ENCODE data around the gene HTR6. TPM values are rescaled to one million over a fixed set of nuclear protein-coding genes. Genes with fewer than 3 reads are reported as not detected.
A peak's percentile ranks its signal among the peaks of the same experiment; 100 is the strongest.

HTR6 gene
- total RNA-seq, 4 donors from 2014 or later, result not detected

DNA sequence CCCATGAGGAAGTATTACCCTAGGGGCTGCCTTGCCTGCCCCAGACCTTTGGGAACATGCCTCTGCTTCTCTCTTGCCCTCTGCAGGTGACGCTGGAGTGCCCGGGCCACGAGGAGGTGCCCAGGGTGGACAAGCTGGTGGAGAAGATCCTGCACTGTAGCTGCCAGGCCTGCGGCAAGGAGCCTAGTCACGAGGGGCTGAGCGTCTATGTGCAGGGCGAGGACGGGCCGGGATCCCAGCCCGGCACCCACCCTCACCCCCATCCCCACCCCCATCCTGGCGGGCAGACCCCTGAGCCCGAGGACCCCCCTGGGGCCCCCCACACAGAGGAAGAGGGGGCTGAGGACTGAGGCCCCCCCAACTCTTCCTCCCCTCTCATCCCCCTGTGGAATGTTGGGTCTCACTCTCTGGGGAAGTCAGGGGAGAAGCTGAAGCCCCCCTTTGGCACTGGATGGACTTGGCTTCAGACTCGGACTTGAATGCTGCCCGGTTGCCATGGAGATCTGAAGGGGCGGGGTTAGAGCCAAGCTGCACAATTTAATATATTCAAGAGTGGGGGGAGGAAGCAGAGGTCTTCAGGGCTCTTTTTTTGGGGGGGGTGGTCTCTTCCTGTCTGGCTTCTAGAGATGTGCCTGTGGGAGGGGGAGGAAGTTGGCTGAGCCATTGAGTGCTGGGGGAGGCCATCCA, 7.8 kb upstream of the HTR6 start:
- 53 to 76% methylated on average over 5 to 15 of the region's 15 CpGs for WGBS, 2 donors
- TF ChIP-seq EP300 (IDR thresholded peaks at IDR 0.05) (no peak), CTCF (IDR thresholded peaks at IDR 0.05) (no peak), POLR2A (IDR thresholded peaks at IDR 0.05) (no peak)
- H3K9me3 ChIP-seq, result no peaks in the 10 kb centered on the region
- no peak overlapping the region for H3K4me3 ChIP-seq
- no peak for DNase-seq (ENCODE audit: low spot score in 2 of 2)
- H3K4me1 ChIP-seq, result peaks cover 0 to 28% (median 2%) of the 10 kb centered on the region in 4 donors
- no peak overlapping the region for H3K27ac ChIP-seq
- H3K27me3 ChIP-seq, result no peaks in the 10 kb centered on the region
- H3K36me3 ChIP-seq, result peaks cover 0 to 32% (median 0%) of the 10 kb centered on the region in 3 donors

- TF ChIP-seq CTCF (IDR thresholded peaks at IDR 0.05) (no peak), POLR2A (IDR thresholded peaks at IDR 0.05) (no peak), EP300 (IDR thresholded peaks at IDR 0.05) (no peak)
- no peak for DNase-seq (ENCODE audit: low spot score in 2 of 2)
- Histone ChIP-seq H3K27ac (no peak overlapping the region), H3K9me3 (no peaks in the 10 kb centered on the region), H3K4me1 (peaks cover 0 to 22% (median 2%) of the 10 kb centered on the region in 4 donors), H3K4me3 (no peak overlapping the region), H3K27me3 (peaks cover 0 to under 1% of the 10 kb centered on the region in 2 donors), H3K36me3 (peaks cover 0 to 32% (median 0%) of the 10 kb centered on the region in 3 donors)
- 86 to 88% methylated on average over 10 of the region's 10 CpGs for WGBS, 2 donors
These were observed 7.2 kb upstream of the HTR6 start for GRCh38 chr1:19657511-19657910.

GRCh38 chr1:19658186-19658585, 6.5 kb upstream of the HTR6 start:
- no peak for TF ChIP-seq POLR2A (IDR thresholded peaks at IDR 0.05)
- TF ChIP-seq EP300 (IDR thresholded peaks at IDR 0.05), result no peak
- TF ChIP-seq CTCF (IDR thresholded peaks at IDR 0.05), result no peak
- 83 to 93% methylated on average over 13 of the region's 13 CpGs for WGBS, 2 donors
- Histone ChIP-seq H3K27ac (no peak overlapping the region), H3K9me3 (no peaks in the 10 kb centered on the region), H3K4me1 (peaks cover 0 to 22% (median 2%) of the 10 kb centered on the region in 4 donors), H3K4me3 (no peak overlapping the region), H3K27me3 (peaks cover 0 to 7% of the 10 kb centered on the region in 2 donors), H3K36me3 (peaks cover 0 to 32% (median 0%) of the 10 kb centered on the region in 3 donors)
- DNase-seq (ENCODE audit: low spot score in 2 of 2), result no peak

- Histone ChIP-seq H3K9me3 (no peaks in the 10 kb centered on the region), H3K36me3 (peaks cover 0 to 13% (median 0%) of the 10 kb centered on the region in 3 donors), H3K4me3 (no peak overlapping the region), H3K27me3 (peaks cover 0 to 39% of the 10 kb centered on the region in 2 donors), H3K4me1 (peaks cover 0 to 23% (median 4%) of the 10 kb centered on the region in 4 donors), H3K27ac (no peak overlapping the region)
- peak in 1 of 2 donors; percentile 66 for DNase-seq (ENCODE audit: low spot score in 2 of 2)
- TF ChIP-seq CTCF (IDR thresholded peaks at IDR 0.05), result peak; percentile 57 to 75 (median 59)
- no peak for TF ChIP-seq POLR2A (IDR thresholded peaks at IDR 0.05)
- WGBS, 2 donors, result 14 to 15% methylated on average over 9 of the region's 9 CpGs
These were observed 2.9 kb upstream of the HTR6 start for GRCh38 chr1:19661721-19662228.

DNA sequence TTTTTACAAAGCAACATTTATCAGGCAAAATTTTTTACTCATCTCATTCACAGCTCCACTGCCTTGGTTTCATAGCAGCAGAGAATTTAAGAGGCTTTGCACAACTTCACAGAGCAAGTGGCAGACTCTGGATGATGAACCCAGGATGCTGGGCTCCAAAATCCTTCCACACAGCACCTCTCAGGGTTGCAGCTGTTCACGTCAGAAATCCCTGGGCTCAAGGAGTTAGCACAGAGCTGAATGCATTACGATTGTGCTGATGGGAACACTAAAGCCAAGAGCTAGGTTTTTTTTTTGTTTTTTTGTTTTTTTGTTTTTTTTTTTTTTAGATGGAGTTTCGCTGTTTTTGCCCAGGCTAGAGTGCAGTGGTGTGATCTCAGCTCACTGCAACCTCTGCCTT, 2.4 kb upstream of the HTR6 start:
- Histone ChIP-seq H3K36me3 (peaks cover 0 to 12% (median 0%) of the 10 kb centered on the region in 3 donors), H3K27ac (no peak overlapping the region)
- 67 to 70% methylated on average over 3 of the region's 3 CpGs for WGBS, 2 donors

More for the DNA sequence above, 2.4 kb upstream of the HTR6 start:
- no peak for TF ChIP-seq CTCF (IDR thresholded peaks at IDR 0.05)
- TF ChIP-seq EP300 (IDR thresholded peaks at IDR 0.05), result no peak
- no peak for TF ChIP-seq POLR2A (IDR thresholded peaks at IDR 0.05)
- DNase-seq (ENCODE audit: low spot score in 2 of 2), result no peak
- H3K4me1 ChIP-seq, result peaks cover 0 to 23% (median 4%) of the 10 kb centered on the region in 4 donors
- peaks cover 0 to 44% of the 10 kb centered on the region in 2 donors for H3K27me3 ChIP-seq
- H3K4me3 ChIP-seq, result no peak overlapping the region
- H3K9me3 ChIP-seq, result no peaks in the 10 kb centered on the region

Measured in tibial nerve (tissue), 4 donors.